Calu3 (cell line): ENCODE measurements around the gene FYB1. TPM values are rescaled to one million over a fixed set of nuclear protein-coding genes. Genes with fewer than 3 reads are reported as not detected.

Experiments
- BruUV-seq: library from RNA; stranded (reverse); fragments of 400-500 nt; replicated peaks from 2 replicates; lab custom pipeline; 2021; lab: Mats Ljungman, UMichigan
- CTCF ChIA-PET: fragments of 300-600 bp; sonication (Branson Sonifier 250); formaldehyde crosslinking; loops from one replicate; lab custom pipeline; 2022; ENCODE audit warnings: antibody characterized with exemption; lab: Charles Lee
- DNase-seq: peaks from one replicate; pipeline ENCODE4 v3.0.0; 2022
- H3K27ac Mint-ChIP-seq: one replicate; pipeline ENCODE4 v1.8.0; 2022; ENCODE audit warnings: mixed read lengths; ENCODE audit not compliant: unreplicated experiment
- H3K27me3 Mint-ChIP-seq: one replicate; pipeline ENCODE4 v1.8.0; 2022; ENCODE audit warnings: mixed read lengths; ENCODE audit not compliant: unreplicated experiment
- H3K36me3 Mint-ChIP-seq: one replicate; pipeline ENCODE4 v1.8.0; 2022; ENCODE audit warnings: mild to moderate bottlenecking, moderate library complexity, mixed read lengths; ENCODE audit not compliant: insufficient read depth, unreplicated experiment
- H3K4me1 Mint-ChIP-seq: one replicate; pipeline ENCODE4 v1.8.0; 2022; ENCODE audit warnings: mild to moderate bottlenecking, low read depth, mixed read lengths; ENCODE audit not compliant: unreplicated experiment
- H3K4me3 Mint-ChIP-seq: one replicate; pipeline ENCODE4 v1.8.0; 2022; ENCODE audit warnings: mild to moderate bottlenecking, low read depth, moderate library complexity, mixed read lengths; ENCODE audit not compliant: unreplicated experiment
- H3K9me3 Mint-ChIP-seq: one replicate; pipeline ENCODE4 v1.8.0; 2022; ENCODE audit warnings: low read depth, mixed read lengths; ENCODE audit not compliant: unreplicated experiment
- CTCF ChIP-seq: fragments of 200-600 bp; IDR thresholded peaks from one replicate; pipeline ENCODE4 v1.8.0; 2022; ENCODE audit warnings: antibody characterized with exemption; ENCODE audit not compliant: unreplicated experiment
- intact Hi-C: fragments of 100-400 bp; cut with micrococcal nuclease; formaldehyde crosslinking; loops from one replicate; pipeline ENCODE4 v1.10.0; 2022; ENCODE audit not compliant: unreplicated experiment
- total RNA-seq: library from RNA; stranded (reverse); gene quantifications from 2 replicates; pipeline ENCODE4 v1.2.3, GENCODE V29; 2022

Gene FYB1
- total RNA-seq, 1 experiment from 2014 or later = 42.8 TPM

GRCh38 chr5:39255406-39255805 is 36.0 kb upstream of the FYB1 start:
- Mint-ChIP-seq H3K4me3 (no peak overlapping the region), H3K27me3 (no peaks in the 10 kb centered on the region), H3K27ac (no peak overlapping the region), H3K9me3 (no peaks in the 10 kb centered on the region), H3K4me1 (peaks cover 43% of the 10 kb centered on the region), H3K36me3 (peaks cover 15% of the 10 kb centered on the region)
- intact Hi-C loops = no loop called here
- BruUV-seq = no TSS peak
- CTCF ChIA-PET = interaction anchor here (0.7 kb wide), 1 partner anchor 345 kb away, joined by 3 read pairs; no protein-coding TSS in a partner anchor
- no peak for DNase-seq
- TF ChIP-seq CTCF = no peak

GRCh38 chr5:39254671-39255070 is 35.3 kb upstream of the FYB1 start:
- CTCF ChIA-PET = interaction anchor here (0.7 kb wide), 1 partner anchor 346 kb away, joined by 3 read pairs; no protein-coding TSS in a partner anchor
- no TSS peak for BruUV-seq
- H3K36me3 Mint-ChIP-seq = peaks cover 15% of the 10 kb centered on the region

GRCh38 chr5:39253196-39253595 is 33.8 kb upstream of the FYB1 start:
- intact Hi-C loops = no loop called here
- DNase-seq = no peak
- CTCF ChIA-PET = no interaction called here
- no peak overlapping the region for H3K27ac Mint-ChIP-seq
- H3K9me3 Mint-ChIP-seq = peaks cover 7% of the 10 kb centered on the region
- H3K4me1 Mint-ChIP-seq = peaks cover 37% of the 10 kb centered on the region
- no peaks in the 10 kb centered on the region for H3K27me3 Mint-ChIP-seq
- TF ChIP-seq CTCF = no peak
- H3K36me3 Mint-ChIP-seq = peaks cover 11% of the 10 kb centered on the region
- no peak overlapping the region for H3K4me3 Mint-ChIP-seq
- no TSS peak for BruUV-seq

More at GRCh38 chr5:39254671-39255070, 35.3 kb upstream of the FYB1 start:
- peaks cover 43% of the 10 kb centered on the region for H3K4me1 Mint-ChIP-seq
- DNase-seq = no peak
- no peak overlapping the region for H3K4me3 Mint-ChIP-seq
- no peaks in the 10 kb centered on the region for H3K27me3 Mint-ChIP-seq
- intact Hi-C loops = no loop called here
- TF ChIP-seq CTCF = no peak
- no peak overlapping the region for H3K27ac Mint-ChIP-seq
- peaks cover 3% of the 10 kb centered on the region for H3K9me3 Mint-ChIP-seq

- intact Hi-C loops = no loop called here
- CTCF ChIA-PET = no interaction called here
These were observed 30.4 kb upstream of the FYB1 start for GRCh38 chr5:39249564-39250274.

More at GRCh38 chr5:39249564-39250274, 30.4 kb upstream of the FYB1 start:
- no peak for DNase-seq
- H3K27me3 Mint-ChIP-seq = no peaks in the 10 kb centered on the region
- no TSS peak for BruUV-seq
- no peak overlapping the region for H3K27ac Mint-ChIP-seq
- no peak overlapping the region for H3K4me3 Mint-ChIP-seq
- peaks cover 5% of the 10 kb centered on the region for H3K4me1 Mint-ChIP-seq
- H3K9me3 Mint-ChIP-seq = peaks cover 7% of the 10 kb centered on the region
- TF ChIP-seq CTCF = no peak
- H3K36me3 Mint-ChIP-seq = no peaks in the 10 kb centered on the region
